ENCODE data around the gene HYAL2.
"Not testable (repeated sequence)": the region's sequence is repeated elsewhere in the genome, so short reads cannot be mapped to it uniquely, and the experiment has no call there.

HYAL2 gene

GRCh38 chr3:50295553-50296431 is 26.8 kb downstream of the HYAL2 start:
- no peak for DNase-seq
- in situ Hi-C loops (cut with MboI; ENCODE audit: low pct_unique_long_range_greater_than_20kb, low sequenced_read_pairs) = no loop called here

DNA sequence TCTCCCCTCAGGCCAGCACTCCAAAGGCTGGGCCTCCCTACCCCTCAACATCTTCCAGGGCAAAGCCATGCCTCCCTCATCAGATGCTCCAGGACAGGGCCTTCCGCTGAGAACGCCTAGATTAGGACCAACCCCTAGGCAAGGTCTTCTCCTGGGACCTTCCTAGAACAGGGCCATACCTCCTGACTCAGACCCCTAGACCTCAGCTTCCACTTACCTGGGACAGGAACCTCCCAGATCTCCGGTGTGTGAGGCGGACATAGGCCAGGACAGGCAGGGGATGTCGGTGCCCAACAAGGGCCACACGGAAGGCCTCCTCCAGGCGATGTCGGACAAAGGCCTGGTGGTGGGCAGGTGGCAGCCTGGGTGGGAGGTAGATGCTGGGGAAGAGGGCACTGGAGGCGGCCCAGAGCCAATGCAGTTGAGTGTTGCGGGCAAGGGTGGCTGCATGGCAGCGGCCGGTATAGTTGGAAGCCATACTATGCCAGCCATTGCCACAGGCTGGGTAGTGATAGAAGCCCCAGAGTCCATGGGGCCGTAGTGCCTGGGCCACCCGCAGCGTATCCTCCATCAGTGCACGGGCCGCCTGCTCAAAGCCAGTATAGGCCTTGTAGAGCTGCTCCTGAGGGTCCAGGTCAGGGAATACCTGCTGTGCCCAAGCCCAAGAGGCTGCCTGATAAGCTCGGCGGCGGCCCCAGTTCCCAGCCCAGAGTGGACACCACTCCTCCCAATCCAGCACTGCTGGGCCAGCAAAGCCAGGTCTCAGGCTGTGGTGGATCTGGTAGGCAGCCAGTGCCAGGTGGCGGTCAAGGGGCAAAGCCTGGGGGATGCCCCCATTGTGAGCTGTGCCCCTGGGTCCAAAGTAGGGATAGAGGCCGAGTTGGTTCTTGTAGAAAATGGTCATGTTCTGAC is 27.8 kb downstream of the HYAL2 start:
- in situ Hi-C loops (cut with MboI; ENCODE audit: low pct_unique_long_range_greater_than_20kb, low sequenced_read_pairs) = no loop called here
- no peak for DNase-seq

DNA sequence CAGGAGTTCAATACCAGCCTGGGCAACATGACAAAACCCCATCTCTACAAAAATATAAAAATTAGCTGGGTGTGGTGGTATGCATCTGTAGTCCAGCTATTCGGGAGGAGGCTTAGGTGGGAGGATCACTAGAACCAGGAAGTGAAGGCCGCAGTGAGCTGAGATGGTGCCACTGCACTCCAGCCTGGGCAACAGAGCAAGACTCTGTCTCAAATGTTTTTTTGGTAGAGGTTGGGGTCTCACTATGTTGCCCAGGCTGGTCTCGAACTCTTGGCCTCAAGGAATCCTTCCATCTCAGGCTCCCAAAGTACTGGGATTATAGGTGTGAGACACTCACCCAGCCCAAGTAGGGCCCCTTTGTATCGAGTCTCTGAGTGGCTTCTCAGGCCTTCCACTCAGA is 28.5 kb downstream of the HYAL2 start:
- in situ Hi-C loops (cut with MboI; ENCODE audit: low pct_unique_long_range_greater_than_20kb, low sequenced_read_pairs) = no loop called here
- DNase-seq = no peak

GRCh38 chr3:50293079-50293801 is 29.3 kb downstream of the HYAL2 start:
- no peak for DNase-seq
- in situ Hi-C loops (cut with MboI; ENCODE audit: low pct_unique_long_range_greater_than_20kb, low sequenced_read_pairs) = no loop called here

DNA sequence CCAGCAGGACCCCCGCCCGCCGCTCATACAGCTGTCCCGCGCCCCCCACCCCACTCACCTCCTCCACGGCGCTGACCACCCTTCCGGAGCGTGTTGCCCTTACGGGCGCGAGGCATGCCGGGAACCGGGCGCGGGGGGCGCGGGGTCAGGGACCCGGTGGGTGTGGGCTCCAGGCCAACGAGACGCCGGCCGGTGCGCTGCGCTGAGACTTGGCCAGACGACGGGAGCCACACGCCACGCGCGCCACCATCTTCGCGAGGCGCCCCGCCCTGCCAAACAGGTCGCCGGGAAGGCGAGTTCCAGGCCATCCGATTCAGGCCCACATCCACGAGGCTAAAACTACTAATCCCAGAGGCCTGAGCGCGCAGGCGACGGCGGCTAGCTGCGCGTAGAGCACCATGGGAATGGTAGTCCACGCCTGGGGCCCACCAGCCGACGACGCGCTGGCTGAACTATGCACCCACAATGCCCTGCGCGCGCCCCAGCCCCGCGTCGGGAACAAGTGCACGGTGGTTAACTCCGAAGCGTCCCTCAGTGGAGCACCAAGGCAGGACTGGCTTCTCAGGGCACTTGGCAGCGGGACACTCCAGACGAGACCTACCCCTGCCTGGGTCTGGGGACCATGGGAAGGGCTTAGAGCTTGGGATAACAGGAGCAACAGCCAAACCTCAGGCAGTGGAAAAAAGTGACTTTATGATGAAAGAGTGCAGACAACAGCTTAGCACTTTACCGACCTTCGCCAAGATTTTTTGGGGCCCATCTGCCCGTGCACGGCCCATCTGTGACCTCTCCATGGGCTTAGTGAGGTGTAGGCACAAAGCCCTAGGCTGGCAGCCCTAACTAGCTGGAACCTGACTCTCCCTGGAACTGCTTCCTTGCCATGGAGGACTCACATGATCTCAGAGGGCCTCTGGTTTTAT is 30.1 kb downstream of the HYAL2 start, which contains the start of gene IFRD2:
TSS of gene IFRD2 (minus strand) at position 271 of the 920 bp plus-strand sequence. CDS start at position 116, 155 bp downstream.
- in situ Hi-C loops (cut with MboI; ENCODE audit: low pct_unique_long_range_greater_than_20kb, low sequenced_read_pairs) = no loop called here
- peak; percentile 98 for DNase-seq

DNA sequence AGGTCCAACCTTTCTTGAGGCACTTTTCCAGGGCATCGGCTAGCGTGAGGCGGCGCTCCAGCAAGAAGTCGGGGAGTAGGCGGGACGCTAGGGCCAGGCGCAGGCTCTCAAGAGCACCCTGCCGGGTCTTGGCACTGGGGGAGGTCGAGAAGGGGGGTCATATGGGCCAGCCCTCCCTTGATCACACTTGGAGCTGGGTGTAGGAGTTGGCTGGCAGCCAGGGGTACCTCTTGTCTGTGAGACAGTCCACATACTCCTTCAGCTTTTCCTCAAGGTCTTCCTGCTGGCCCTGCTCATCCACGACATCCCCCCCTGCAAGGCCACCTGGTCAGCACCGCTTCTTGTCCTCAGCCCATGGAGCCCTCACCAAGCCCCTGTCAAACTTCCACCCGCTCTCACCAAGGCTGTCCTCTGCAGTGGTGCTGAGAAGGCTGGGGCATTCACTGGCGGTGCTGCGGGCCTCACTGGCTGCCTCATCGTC is 32.3 kb downstream of the HYAL2 start:
- in situ Hi-C loops (cut with MboI; ENCODE audit: low pct_unique_long_range_greater_than_20kb, low sequenced_read_pairs) = no loop called here
- DNase-seq = no peak

GRCh38 chr3:50289130-50289529 is 33.4 kb downstream of the HYAL2 start:
- in situ Hi-C loops (cut with MboI; ENCODE audit: low pct_unique_long_range_greater_than_20kb, low sequenced_read_pairs) = no loop called here
- DNase-seq = no peak

DNA sequence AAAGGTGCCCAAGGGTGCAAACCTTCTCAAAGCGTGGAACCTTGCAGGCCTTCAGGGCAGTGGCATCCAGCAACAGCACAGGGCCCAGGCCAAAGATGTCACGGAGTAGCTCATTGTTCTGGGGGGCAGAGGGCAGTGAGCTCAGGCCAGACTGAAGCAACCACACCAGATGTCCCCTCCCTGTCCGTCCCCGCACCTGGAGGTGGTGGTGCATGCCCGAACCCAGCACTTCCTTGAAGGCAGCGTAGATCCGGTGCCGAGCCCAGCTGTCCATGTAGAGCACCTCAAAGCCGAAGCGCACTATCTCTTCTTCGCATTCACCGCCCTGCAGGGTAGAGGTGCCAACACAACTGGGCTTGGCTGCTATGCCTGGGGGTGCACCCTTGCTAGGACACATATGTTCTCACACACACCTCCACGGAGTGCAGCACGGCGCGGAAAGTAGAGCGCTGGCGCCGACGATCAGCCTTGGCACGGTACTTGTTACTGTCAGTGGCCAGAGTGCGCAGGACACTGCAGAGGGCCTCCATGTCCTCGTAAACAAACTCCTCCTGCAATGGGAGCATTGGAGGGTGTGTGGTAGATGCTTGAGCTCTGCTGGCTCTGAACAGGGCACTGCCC is 34.0 kb downstream of the HYAL2 start:
- no peak for DNase-seq
- in situ Hi-C loops (cut with MboI; ENCODE audit: low pct_unique_long_range_greater_than_20kb, low sequenced_read_pairs) = no loop called here

- no peak for DNase-seq
- in situ Hi-C loops (cut with MboI; ENCODE audit: low pct_unique_long_range_greater_than_20kb, low sequenced_read_pairs) = no loop called here
Observed at GRCh38 chr3:50287262-50287661, 35.3 kb downstream of the HYAL2 start.

- DNase-seq = no peak
- in situ Hi-C loops (cut with MboI; ENCODE audit: low pct_unique_long_range_greater_than_20kb, low sequenced_read_pairs) = no loop called here
Observed at GRCh38 chr3:50286322-50287227, 36.0 kb downstream of the HYAL2 start.

DNA sequence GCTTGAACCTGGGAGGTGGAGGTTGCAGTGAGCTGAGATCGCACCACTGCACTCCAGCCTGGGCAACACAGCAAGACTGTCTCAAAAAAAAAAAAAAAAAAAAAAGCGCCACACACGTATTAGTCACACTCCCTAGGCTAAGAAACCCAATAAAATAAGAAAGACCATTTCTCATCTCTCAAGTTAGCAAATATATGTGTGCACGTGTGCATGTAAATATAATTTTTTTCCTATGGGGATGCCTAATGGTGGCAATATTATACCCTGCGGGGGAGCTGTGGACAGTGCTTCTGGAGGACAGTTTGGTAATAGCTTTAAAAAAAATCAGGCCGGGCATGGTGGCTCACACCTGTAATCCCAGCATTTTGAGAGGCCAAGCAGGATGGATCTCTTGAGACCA is 38.4 kb downstream of the HYAL2 start:
- DNase-seq; in situ Hi-C loops (cut with MboI; ENCODE audit: low pct_unique_long_range_greater_than_20kb, low sequenced_read_pairs): not testable (repeated sequence)

DNA sequence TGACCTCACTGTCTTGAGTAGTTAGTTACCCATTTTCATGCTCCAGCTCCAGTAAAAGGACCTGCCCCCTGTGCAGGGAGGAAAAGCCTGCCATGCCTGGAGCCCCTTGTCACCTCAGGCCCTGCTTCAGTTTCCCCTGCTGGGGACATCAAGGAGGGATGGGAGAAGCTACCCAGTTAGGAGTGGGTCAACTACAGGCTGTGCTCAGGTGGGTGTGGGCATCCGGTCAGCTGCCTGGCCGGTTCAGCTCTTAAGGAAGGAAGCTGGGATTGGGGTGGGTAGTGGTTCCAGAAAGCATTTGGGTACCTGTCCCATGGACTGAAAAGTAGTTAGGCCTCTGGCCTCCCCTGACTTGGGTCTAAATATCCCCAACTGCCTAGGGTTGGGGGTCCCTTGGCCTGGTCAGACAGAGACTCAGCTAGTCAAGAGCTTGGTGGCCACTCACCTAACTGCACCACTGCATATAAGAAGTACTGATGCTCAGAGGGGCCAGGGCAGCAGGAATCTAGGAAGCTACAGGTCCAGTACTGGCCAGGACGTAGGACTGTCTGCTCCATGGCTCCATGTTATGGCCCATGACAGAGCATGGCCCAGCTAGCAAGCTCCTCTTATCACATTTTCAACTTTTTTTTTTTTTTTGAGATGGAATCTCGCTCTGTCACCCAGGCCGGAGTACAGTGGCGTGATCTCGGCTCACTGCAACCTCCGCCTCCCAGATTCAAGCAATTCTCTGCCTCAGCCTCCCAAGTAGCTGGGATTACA is 43.1 kb downstream of the HYAL2 start:
- in situ Hi-C loops (cut with MboI; ENCODE audit: low pct_unique_long_range_greater_than_20kb, low sequenced_read_pairs) = no loop called here
- no peak for DNase-seq

DNA sequence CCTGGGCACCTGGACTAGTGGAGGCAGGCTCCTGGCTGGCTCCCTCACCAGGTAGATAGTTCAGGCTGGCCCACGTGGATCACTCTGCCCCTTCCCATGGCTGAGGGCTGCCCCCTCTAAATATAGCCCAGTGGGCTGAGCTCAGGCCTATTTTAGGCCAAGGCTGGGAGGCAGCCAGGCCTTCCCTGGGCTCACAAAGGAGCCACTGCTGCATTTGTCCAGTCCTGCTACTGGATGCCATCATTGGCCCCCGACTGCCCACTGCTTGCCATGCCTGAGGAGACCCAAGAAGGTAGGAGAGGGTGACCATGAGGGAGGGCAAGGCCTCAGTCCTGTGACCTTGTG is 43.7 kb downstream of the HYAL2 start, which contains the start of gene LSMEM2:
TSS of gene LSMEM2 (plus strand) at position 208 of the 345 bp plus-strand sequence. CDS start at position 235, 27 bp downstream.
- in situ Hi-C loops (cut with MboI; ENCODE audit: low pct_unique_long_range_greater_than_20kb, low sequenced_read_pairs) = no loop called here

GRCh38 chr3:50278123-50278879 is 44.2 kb downstream of the HYAL2 start:
- in situ Hi-C loops (cut with MboI; ENCODE audit: low pct_unique_long_range_greater_than_20kb, low sequenced_read_pairs) = no loop called here
- no peak for DNase-seq

More for the DNA sequence above, 43.7 kb downstream of the HYAL2 start, which contains the start of gene LSMEM2:
- no peak for DNase-seq

DNA sequence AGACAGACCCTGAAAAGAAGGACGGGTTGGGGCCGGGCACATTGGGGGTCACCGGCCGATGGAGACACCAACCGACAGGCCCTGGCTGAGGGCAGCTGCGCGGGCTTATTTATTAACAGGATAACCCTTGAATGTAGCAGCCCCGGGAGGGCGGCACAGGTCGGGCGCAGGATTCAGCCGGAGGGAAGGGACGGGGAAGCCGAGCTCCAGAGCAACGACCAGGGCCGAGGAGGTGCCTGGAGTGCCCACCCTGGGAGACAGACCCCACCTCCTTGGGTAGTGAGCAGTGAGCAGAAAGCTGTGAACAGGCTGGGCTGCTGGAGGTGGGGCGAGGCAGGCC is 45.8 kb downstream of the HYAL2 start:
- in situ Hi-C loops (cut with MboI; ENCODE audit: low pct_unique_long_range_greater_than_20kb, low sequenced_read_pairs) = no loop called here

More for the DNA sequence above, 45.8 kb downstream of the HYAL2 start:
- no peak for DNase-seq
